GM18907 (cell line): ENCODE measurements around the gene PCSK6.

Experiments
- ATAC-seq: cut with Tn5 transposase; IDR thresholded peaks from one replicate; pipeline ENCODE4 v1.9.1; 2021; ENCODE audit warnings: mild to moderate bottlenecking, moderate library complexity; ENCODE audit not compliant: unreplicated experiment

Gene PCSK6

DNA sequence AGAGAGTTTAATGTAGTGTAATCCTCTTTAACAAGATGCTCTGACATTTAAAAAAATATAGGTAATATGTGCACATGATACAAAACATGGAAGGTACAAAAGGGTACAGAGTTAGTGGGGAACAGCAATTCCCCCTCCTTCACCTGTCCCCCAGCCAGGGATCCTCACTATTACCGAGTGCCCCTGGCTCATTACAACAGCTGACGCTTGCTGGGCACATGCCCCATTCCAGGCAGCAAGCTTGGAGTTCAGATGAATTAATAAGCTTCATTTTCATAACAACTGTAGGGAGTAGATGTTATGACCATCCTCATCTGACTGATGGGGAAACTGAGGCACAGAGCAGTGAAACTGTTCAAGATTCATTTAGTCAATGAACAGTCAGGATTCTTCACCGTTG, 41.2 kb downstream of the PCSK6 start:
- no peak for ATAC-seq

DNA sequence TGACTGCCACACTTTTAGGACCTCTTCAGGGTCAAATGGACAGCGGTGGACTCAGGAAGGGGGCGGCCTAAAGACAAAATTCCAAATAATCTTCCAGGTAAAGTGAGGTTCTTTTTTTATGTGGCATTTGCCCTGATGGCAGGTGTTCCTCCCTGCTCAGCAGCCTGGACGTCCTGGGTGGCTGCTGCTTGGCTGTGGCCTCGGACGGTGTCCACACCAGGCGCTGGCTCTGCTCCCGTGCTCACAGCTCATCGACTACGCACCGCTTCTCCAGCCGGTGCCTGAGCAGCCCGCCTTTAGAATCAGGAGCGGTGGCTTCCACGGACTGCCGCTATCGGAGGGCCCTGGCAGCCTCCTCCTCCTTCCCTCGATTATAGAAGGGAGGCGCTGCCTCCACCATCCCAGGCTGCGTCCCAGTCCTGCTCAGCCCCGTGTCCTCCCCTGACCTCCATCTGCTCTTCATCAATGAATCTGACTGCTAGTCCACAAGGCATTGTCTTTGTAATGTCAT, 41.9 kb downstream of the PCSK6 start:
- no peak for ATAC-seq

DNA sequence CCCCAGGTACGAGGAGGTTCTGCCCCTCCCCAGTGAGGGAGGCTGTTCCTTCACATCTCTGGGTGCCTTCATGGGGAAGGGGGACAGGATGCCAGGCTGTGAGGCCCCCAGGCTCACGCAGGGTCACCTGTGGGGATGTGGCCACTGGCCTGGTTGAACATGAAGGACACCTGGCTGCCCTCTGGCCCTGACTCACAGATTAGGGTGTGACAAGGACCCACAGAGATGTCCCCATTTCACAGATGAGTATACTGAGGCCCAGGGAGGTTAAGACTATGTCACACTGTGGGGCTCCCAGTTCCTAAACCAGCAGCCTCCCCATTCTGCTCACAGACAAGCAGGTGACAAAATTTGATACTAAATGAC, 42.4 kb downstream of the PCSK6 start:
- ATAC-seq, result no peak

DNA sequence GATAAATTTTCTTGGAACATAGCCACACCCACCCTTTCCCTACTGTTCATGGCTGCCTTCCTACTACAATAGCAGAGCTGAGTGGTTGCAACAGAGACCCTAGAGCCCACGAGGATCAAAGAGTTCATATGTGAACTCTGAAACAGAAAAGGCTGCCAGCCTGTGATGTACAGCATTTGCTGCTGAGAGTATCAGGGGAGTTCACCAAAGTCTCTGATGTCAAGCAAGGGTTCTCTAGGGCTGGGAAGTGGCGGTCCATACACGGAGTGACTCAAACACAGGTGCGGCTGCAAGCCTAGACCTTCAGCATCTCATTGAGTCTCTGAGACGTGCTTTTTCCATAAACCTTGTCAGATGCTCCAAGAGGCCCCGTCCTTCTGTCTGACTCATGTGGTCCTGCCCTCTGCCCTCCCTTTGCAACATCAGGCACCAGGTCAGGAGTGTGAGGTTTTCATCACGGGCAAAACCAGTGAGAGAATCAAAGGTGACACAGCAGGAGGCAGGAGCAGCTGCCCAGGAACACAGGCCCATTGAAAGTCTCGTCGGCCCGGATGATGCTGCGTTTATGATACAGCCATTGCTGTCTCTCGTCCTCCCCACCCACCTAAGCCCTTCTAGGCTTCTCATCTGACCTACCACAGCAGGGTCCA, 42.9 kb downstream of the PCSK6 start:
- ATAC-seq, result no peak

DNA sequence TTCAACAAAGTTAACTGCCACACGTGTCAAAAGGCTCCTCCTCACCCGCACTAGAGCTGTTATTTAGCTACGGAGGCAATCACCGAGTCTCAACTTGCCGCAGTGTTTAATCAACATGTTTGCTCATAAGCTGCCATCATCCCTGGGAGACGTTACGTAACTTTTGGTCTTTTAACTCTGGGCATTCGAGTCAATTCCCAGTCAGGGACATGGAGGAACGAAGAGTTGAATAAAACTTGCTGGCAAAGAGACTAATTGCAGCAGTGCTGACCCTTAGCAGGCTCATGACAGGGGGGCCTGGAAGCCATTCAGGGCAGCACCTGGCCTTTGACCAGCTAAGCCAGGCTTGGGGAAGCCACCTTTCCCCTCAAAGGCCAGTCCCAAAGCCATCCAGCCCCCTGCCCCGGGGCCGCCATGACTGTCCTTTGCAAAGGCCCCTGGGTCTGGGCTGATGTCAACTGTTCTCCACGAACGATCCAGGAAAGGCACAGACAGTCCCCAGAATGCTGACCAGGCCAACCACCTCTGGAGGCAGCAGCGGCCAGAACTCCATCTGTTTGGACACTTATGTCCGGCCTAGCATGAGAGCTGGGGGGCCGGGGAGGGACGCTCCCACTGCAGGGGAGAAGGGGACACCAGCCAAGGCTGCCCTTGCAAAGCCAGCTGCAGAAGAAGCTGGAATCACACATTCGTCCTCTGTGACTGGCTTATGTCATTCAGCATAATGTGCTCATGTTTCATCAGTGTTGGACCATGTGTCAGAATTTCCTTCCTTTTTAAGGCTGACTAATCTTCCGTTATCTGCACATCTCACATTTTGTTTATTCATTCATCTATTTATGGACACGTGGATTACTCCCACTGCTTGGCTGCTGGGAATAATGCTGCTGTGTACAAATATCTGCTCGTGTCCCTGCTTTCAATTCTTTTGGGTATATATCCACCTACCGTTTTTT, 43.7 kb downstream of the PCSK6 start:
- ATAC-seq, result no peak

DNA sequence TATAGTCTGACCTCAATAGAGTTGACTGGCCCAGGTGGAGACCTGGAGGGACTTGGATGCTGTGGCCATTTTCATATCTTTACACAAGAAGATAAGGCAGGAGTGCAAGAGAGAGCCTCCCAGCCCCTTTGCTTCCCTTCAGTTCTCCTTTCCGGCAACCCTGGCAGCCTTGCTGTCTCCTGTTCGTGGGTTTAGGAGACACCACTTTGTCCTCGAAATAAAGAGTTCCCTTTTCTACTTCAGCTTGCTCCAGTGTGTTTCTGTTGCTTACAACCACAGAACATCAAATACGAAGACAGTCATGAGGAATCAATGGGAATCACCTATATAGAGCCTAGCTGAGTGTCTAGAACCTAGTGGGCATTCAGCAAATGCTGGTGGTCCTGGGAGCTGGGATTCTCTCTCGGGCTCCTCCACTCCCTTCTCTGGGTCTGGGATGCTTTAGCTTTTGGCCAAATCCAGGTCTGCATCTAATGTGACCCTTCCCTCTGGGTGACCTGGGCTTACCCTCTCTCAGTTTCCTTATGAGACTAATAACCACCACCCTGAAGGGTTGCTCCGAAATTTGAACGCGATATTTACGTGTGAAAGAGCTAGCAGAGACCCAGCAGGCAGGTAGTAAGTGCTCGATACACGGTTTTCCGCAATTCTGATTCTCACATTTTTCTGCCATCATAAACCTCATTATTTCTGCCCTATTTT, 44.5 kb downstream of the PCSK6 start:
- ATAC-seq, result no peak

DNA sequence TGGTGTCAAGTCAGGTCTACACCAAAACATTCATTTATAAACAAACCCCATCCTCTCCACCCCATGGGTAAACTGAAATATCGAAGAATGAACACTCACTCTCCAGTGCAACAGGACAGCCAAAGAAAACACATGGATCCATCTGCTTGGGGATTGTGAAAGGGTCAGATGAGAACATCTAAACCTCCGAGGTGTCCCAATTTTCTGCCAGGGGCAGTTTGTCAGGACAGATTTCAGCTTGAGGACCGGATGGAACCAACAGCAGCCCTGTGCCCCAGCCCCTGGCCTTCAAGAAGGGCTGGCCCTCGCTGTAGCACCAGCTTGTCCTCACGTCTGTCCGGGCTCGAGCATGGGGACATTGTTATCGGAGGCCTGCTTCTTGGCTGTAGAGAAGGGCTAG, 45.5 kb downstream of the PCSK6 start:
- ATAC-seq, result no peak

DNA sequence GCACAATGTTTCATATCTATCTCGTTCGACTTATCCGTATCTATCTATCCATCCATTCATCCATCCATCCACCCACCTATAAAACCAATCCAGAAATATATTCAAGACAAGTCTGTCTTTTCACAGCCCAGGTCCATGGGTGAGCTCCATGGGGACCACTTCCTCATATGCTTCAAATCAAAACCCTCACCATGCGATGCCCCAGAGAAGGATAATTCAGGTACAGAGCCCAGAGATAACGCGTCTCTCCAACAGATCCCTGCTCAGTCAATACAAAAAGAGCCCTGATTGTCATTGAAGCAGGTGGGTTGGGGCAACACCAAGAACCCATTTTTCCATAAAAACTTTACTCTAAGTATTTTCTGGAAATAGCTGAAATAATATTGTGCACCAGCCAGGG, 47.2 kb downstream of the PCSK6 start:
- no peak for ATAC-seq

DNA sequence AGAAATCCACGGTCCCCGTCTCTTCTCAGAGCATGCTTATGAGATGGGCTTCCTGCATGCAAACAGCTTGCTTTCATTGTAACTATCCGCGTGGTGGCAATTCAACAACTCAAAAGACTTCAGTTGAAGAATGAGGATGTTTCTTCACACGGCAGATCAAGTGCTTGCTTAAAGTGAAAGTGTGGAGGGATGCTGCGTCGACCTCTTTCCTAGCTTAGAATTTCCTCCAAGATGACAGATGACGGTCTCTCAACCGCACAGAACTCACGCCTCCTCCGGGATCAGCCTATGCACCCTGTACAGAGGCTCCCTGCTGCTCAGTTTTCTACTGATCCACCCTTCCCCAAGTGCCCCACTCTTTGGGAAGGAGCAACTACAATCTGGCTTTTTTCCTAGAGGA, 47.8 kb downstream of the PCSK6 start:
- ATAC-seq, result no peak

DNA sequence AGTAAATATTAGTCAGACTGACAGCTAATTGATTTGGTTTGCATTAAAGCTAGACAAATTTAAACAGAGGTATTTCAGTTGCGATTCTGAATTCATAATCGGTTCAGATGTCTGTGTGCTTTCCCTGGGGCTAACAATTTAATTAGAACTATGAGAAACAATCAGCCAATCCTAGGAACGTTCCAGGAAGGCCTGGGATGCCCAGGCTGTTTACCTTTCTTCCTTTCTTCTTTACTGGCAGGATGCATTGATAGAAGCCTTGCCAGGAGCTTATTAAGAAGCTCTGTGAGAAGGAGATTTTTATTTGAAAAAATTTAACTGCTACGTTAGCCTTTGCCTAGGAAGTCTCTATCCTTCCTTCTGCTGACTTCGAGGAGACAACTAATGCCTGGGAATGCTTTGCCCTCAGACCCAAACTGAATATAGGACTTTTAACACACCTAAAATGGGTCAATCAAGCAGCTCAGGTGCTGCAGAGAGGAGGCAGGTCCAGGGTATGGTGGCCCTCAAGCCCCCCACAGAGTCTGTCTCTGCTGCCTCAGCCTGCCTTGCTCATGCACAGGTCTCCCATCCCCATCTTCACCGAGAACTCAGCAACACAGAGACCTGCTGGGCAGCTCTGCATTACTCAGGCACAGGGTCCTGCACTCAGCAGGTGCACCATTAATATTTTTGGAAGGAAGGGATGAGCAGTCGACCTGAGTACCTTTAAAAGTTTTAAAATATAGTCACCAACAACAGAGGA, 48.5 kb downstream of the PCSK6 start:
- ATAC-seq, result no peak

DNA sequence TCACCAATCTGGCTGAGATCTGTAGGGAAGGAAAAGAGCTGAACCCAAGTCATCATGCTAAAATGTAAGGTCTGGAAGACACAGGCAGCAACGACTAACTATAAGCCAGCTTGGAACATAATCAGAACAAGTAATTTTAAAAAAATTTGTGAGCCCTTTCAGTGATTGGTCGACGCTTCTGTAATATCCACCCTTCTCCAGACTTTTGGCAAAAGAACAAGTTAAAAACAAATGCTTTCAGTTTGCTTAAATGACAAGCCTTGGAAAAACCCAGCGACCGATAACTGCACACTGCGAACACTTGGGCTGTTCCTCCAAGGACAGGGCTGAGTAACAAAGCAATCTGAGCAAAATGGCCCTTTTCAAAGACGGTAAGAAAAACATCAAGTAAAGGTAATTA, 49.6 kb downstream of the PCSK6 start:
- no peak for ATAC-seq

DNA sequence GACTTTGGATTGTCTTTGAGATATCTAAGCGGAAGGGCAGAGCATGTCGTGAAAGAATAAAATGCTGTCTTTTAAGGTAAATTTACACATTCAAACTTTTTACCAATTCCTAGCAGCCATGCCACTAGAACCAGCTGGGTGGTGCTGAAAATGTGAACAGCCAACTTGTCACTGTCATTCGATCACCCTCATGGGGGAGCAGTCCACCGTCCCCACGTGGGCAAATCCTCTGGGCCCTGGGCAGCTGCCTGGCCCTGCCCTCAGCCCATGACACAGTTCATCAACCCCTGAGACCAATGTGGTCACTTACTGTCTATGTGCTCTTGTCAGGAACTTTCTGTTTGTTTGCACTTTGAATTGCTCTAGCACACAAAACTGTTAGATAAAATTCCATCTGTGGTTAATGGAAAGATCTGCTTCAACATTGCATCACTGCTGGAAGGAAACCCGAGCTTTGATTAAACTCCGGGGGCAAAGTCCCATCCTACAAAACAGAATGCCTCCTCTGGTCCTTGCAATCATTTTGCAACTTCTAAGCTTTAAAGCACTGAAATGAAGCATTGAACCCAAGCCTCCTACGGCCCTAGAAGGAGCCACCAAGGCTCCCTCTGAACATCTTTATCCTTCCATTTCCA, 50.1 kb downstream of the PCSK6 start:
- ATAC-seq, result no peak

DNA sequence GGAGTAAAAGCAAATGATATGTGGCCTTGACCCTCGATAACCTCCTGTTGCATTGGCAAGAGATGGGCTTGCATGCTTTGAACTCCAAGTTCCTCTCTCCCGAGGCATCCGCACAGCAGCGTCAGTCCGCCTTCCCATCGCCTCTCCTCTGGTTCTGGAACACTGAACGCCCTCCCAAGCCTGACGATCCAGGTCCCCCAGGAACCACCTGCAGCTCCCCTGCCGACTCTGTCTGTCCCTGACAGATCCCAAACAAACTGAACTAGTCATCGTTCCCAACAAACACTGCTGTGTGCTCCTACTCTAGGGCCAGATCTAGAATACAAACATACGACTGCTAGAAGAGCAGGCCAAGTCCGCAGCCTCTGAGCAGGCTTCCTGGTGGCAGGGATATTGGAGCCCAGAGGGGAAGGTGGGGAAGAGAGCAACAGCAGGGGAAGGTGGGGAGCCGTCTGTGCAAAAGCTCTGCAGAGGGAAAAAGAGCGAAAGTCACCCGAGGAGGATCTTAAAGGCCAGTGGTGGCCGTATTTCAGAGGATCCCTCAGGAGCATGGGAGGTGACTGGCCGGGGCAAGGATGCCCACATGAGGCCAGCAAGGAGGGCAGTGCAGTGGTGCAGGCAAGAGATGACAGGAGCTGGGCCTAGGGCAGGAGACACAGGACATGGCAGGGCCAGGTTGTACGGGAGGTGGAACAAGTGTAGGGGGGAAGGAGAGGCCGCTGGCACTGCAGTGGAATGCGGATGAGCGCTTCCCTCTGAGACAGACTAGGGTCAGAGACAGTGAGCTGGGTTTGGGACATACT, 50.8 kb downstream of the PCSK6 start:
- ATAC-seq, result no peak

DNA sequence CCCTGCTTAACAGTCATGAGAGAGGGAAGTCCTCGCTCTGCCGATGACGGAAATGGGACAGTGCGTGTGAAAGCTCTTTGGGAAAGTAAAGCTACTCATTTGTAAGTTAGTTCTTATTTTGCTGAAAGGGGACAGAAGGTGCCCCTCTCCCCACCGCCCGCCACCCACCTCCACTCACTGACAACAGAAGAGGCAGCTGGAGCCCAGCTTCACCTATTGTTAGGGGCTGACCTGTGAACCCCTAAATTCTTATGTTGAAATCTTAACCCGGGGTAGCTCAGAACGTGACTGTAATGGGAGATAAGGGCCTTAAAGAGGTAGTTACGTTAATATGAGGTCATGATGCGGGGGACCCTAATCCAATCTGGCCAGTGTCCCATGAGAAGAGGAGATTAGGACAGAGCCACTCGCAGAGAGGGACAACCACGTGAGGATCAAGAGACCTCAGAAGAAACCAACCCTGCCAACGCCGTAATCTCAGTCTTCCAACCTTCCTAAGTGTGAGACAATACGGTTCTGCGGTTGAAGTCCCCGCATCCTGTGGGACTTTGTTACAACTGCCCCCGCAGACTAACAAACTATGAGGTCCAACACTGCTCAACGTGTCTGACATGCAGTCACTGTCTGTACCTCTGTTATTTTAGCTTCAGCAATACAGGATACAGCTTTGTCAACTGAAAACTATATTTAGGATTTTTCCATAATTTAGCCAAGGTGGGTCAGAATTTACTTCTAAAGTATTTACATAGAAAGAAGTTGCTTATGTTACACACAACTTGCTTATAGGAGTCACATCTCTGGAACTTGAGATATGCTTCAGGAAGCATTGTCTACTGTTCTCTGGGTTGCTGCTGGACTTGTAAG, 51.7 kb downstream of the PCSK6 start:
- no peak for ATAC-seq

DNA sequence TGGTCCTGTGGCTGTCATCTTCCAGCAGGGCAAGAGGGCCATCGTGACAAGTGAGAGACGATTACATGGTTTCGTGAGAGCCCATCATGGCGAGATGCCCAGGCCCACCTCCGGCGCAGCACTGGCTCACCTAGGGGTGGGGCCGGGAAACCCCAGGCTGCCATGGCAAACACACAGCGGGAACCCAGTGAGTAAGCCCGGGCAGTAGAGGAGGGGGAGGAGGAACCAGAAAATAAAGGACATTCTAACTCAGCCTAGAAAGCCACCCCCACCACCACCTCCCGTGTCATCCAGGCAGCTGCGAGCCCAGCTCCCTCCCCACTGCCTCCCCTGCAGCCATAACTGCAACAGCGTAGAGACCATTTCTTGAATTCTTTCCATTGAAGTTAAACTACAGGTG, 52.3 kb downstream of the PCSK6 start:
- ATAC-seq, result no peak

DNA sequence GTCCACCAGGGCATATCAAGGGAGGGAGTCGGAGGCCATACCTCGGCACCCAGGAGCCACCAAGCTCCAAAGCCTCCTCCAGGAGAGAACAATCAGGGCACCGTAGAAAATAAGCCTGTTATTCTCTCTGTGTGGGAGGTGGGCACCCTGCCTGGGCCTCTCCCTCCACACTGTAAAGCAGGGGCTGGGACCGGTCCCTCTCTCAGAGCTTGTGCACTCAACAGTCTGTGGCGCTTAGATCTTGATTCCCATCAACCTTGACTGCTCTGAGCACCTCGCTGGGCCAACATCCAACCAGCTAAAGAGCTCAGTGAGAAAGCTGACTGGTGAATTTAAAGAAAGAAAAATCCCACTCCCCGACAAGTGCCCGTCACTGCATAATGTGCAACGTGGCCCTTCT, 53.0 kb downstream of the PCSK6 start:
- no peak for ATAC-seq

DNA sequence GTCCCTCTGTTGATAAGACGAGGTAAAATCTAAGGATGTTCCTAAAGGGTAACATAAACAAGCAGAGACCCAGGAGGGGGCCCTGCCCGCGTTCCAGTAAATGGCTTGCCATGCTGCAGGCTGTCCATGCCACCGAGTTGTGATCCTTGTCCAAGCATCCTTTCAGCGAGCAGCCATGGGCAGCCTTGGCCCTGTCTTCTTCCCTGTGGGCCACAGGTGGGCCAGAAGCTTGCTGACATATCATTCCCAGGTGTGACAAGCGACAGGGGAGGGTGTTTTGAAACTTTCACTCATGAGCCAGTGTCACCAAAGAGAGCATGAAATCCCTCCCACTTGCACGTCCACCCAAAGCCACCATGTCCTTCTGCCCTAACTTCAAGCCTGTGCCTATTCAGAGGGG, 53.7 kb downstream of the PCSK6 start:
- no peak for ATAC-seq

DNA sequence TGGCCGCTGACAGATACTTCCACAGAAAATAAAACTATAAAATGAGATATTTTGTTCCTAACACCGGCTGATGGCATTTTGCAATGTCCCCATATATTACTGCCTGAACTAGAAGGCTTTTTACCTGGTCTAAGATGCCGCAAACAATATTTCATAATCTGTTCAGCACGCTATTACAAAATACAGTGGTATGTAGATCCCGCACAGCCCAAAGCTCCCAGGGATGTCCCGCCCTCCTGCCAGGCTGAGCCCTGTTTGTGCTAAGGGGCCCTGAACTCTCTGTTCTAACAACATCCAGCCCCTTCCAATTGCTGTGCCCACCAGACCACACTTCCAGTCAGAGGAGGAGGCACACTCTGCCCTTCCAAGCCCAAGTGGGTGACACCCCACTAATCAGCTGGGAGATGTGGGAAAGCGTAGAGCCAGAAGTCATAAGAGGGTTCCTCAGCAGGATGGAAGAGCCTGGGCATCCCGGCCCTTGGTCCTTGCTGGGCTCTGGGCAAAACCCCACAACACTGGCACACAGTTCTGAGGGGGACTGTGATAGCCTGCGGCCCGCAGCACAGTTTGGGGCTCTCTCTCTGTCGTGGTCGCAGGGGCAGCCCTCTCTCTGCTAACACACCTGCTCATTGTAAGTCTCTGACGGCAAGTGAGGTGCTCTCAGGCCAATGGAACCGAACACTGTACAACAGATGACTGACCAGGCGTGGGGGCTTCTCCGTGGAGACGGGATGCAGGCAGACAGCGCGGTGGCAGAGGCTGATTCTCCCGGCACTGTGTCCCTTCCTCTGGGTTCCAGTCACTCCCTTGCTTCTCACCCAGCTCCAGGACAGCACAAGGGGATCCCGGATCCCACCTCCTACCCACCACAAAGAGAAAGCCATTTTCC, 55.2 kb downstream of the PCSK6 start:
- no peak for ATAC-seq
